Measurements from ENCODE around the gene RHAG.

The RHAG gene

GRCh38 chr6:49653942-49654341 is 17.3 kb upstream of the RHAG start:
- no peak overlapping the region for H3K9ac ChIP-seq (ENCODE audit: low read length)
- H3K27me3 ChIP-seq (ENCODE audit: control insufficient read depth, insufficient read depth, low read length), result no peaks in the 10 kb centered on the region
- no peaks in the 10 kb centered on the region for H3K4me1 ChIP-seq (ENCODE audit: control insufficient read depth, insufficient read depth, low read length)
- H3K9me3 ChIP-seq (ENCODE audit: control insufficient read depth, insufficient read depth, low read depth, low read length), result no peaks in the 10 kb centered on the region
- no peak overlapping the region for H3K4me3 ChIP-seq (ENCODE audit: low read depth, low read length)
- H3K36me3 ChIP-seq (ENCODE audit: control insufficient read depth, insufficient read depth, low read length), result no peaks in the 10 kb centered on the region
- H3K27ac ChIP-seq (ENCODE audit: low read depth, low read length), result no peak overlapping the region

GRCh38 chr6:49653438-49653837 is 16.8 kb upstream of the RHAG start:
- H3K27ac ChIP-seq (ENCODE audit: low read depth, low read length), result no peak overlapping the region
- H3K4me3 ChIP-seq (ENCODE audit: low read depth, low read length), result no peak overlapping the region
- no peaks in the 10 kb centered on the region for H3K27me3 ChIP-seq (ENCODE audit: control insufficient read depth, insufficient read depth, low read length)
- no peak overlapping the region for H3K9ac ChIP-seq (ENCODE audit: low read length)
- H3K4me1 ChIP-seq (ENCODE audit: control insufficient read depth, insufficient read depth, low read length), result no peaks in the 10 kb centered on the region
- no peaks in the 10 kb centered on the region for H3K36me3 ChIP-seq (ENCODE audit: control insufficient read depth, insufficient read depth, low read length)
- H3K9me3 ChIP-seq (ENCODE audit: control insufficient read depth, insufficient read depth, low read depth, low read length), result no peaks in the 10 kb centered on the region

- Histone ChIP-seq H3K9me3 (ENCODE audit: control insufficient read depth, insufficient read depth, low read depth, low read length) (no peaks in the 10 kb centered on the region), H3K4me3 (ENCODE audit: low read depth, low read length) (no peak overlapping the region), H3K27ac (ENCODE audit: low read depth, low read length) (no peak overlapping the region), H3K9ac (ENCODE audit: low read length) (no peak overlapping the region), H3K4me1 (ENCODE audit: control insufficient read depth, insufficient read depth, low read length) (no peaks in the 10 kb centered on the region), H3K27me3 (ENCODE audit: control insufficient read depth, insufficient read depth, low read length) (no peaks in the 10 kb centered on the region), H3K36me3 (ENCODE audit: control insufficient read depth, insufficient read depth, low read length) (no peaks in the 10 kb centered on the region)
Measured at GRCh38 chr6:49651239-49651638, 14.6 kb upstream of the RHAG start.

DNA sequence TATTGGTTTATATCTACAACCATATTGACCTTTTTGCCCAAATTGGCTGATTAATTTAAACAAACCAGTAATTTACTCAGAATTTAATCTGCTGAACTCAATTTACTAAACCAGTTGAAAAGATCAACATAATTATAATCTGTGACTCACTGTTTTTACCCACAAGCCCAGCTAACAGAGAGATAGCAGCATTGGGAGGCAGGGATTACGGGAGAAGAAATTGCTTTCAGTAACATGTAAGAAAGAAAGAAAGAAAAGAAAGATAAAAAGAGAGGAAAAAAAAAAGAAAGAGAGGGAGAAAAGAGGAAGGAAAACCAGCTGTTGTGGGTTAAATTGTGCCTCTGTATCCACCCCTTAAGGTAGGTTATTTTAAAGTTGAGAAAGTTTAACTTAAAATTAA is 13.3 kb upstream of the RHAG start:
- no peaks in the 10 kb centered on the region for H3K36me3 ChIP-seq (ENCODE audit: control insufficient read depth, insufficient read depth, low read length)

GRCh38 chr6:49648036-49648435 is 11.4 kb upstream of the RHAG start:
- Histone ChIP-seq H3K9me3 (ENCODE audit: control insufficient read depth, insufficient read depth, low read depth, low read length) (no peaks in the 10 kb centered on the region), H3K4me3 (ENCODE audit: low read depth, low read length) (no peak overlapping the region), H3K27ac (ENCODE audit: low read depth, low read length) (no peak overlapping the region), H3K4me1 (ENCODE audit: control insufficient read depth, insufficient read depth, low read length) (no peaks in the 10 kb centered on the region), H3K9ac (ENCODE audit: low read length) (no peak overlapping the region), H3K27me3 (ENCODE audit: control insufficient read depth, insufficient read depth, low read length) (no peaks in the 10 kb centered on the region), H3K36me3 (ENCODE audit: control insufficient read depth, insufficient read depth, low read length) (no peaks in the 10 kb centered on the region)

More for the DNA sequence above, 13.3 kb upstream of the RHAG start:
- no peaks in the 10 kb centered on the region for H3K9me3 ChIP-seq (ENCODE audit: control insufficient read depth, insufficient read depth, low read depth, low read length)
- H3K27ac ChIP-seq (ENCODE audit: low read depth, low read length), result no peak overlapping the region
- H3K9ac ChIP-seq (ENCODE audit: low read length), result no peak overlapping the region
- no peaks in the 10 kb centered on the region for H3K4me1 ChIP-seq (ENCODE audit: control insufficient read depth, insufficient read depth, low read length)
- no peak overlapping the region for H3K4me3 ChIP-seq (ENCODE audit: low read depth, low read length)
- H3K27me3 ChIP-seq (ENCODE audit: control insufficient read depth, insufficient read depth, low read length), result no peaks in the 10 kb centered on the region

GRCh38 chr6:49647476-49647875 is 10.8 kb upstream of the RHAG start:
- Histone ChIP-seq H3K27ac (ENCODE audit: low read depth, low read length) (no peak overlapping the region), H3K9ac (ENCODE audit: low read length) (no peak overlapping the region), H3K4me3 (ENCODE audit: low read depth, low read length) (no peak overlapping the region), H3K9me3 (ENCODE audit: control insufficient read depth, insufficient read depth, low read depth, low read length) (no peaks in the 10 kb centered on the region), H3K36me3 (ENCODE audit: control insufficient read depth, insufficient read depth, low read length) (no peaks in the 10 kb centered on the region), H3K4me1 (ENCODE audit: control insufficient read depth, insufficient read depth, low read length) (no peaks in the 10 kb centered on the region), H3K27me3 (ENCODE audit: control insufficient read depth, insufficient read depth, low read length) (no peaks in the 10 kb centered on the region)

DNA sequence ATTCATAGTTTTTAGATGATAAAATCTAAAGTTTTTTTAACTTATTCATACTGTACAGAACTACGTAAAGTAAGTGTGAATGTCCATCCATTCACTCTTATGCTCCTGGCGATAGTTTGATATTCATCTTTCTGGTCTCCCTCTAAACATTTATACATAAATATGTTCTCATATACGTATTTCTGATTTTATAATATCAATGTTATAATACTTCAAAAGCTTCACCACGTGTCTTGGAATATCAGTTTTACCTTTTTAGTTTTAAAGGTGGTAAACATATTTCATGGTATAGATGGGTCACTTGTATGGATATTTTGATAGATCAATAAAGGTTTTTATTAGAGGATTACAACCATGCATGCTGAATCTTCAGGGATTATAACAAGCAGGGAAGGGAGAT is 10.3 kb upstream of the RHAG start:
- Histone ChIP-seq H3K27me3 (ENCODE audit: control insufficient read depth, insufficient read depth, low read length) (no peaks in the 10 kb centered on the region), H3K4me3 (ENCODE audit: low read depth, low read length) (no peak overlapping the region), H3K9me3 (ENCODE audit: control insufficient read depth, insufficient read depth, low read depth, low read length) (no peaks in the 10 kb centered on the region), H3K4me1 (ENCODE audit: control insufficient read depth, insufficient read depth, low read length) (no peaks in the 10 kb centered on the region), H3K36me3 (ENCODE audit: control insufficient read depth, insufficient read depth, low read length) (no peaks in the 10 kb centered on the region), H3K9ac (ENCODE audit: low read length) (no peak overlapping the region), H3K27ac (ENCODE audit: low read depth, low read length) (no peak overlapping the region)

DNA sequence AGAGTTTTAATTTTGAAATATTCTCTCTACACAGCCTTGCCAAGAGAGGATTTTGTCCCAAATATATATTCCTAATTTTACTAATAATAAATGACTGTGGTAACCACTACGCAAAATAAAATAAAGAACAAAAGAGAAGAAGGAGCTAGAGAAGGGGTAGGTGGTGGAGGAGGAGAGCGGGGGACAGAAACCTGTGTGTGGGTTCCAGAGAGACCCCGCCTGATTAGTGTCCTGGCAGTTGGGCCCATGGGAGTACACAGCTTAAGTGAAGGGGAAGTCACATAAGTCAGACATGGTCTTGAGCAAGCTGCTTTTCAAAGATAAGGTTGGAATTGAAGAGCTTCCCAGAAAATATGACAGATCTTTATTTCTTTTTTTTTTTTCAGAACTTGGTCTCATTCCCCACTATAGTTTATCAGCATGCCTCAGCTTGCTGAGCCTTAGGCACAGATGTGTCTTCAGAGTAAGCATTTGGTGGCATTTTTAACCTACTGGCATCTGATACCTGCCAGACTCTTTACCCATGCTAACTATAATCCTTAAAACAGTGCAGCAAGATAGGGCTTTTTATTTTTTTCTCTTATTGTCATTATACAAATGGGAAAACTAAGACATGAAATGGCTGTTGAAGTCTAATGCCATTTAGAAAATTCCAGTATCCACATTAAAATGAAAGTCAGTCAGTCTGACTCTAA is 9.6 kb upstream of the RHAG start:
- no peak overlapping the region for H3K27ac ChIP-seq (ENCODE audit: low read depth, low read length)
- no peaks in the 10 kb centered on the region for H3K27me3 ChIP-seq (ENCODE audit: control insufficient read depth, insufficient read depth, low read length)
- H3K4me3 ChIP-seq (ENCODE audit: low read depth, low read length), result no peak overlapping the region
- no peak overlapping the region for H3K9ac ChIP-seq (ENCODE audit: low read length)
- no peaks in the 10 kb centered on the region for H3K36me3 ChIP-seq (ENCODE audit: control insufficient read depth, insufficient read depth, low read length)
- no peaks in the 10 kb centered on the region for H3K9me3 ChIP-seq (ENCODE audit: control insufficient read depth, insufficient read depth, low read depth, low read length)
- no peaks in the 10 kb centered on the region for H3K4me1 ChIP-seq (ENCODE audit: control insufficient read depth, insufficient read depth, low read length)

DNA sequence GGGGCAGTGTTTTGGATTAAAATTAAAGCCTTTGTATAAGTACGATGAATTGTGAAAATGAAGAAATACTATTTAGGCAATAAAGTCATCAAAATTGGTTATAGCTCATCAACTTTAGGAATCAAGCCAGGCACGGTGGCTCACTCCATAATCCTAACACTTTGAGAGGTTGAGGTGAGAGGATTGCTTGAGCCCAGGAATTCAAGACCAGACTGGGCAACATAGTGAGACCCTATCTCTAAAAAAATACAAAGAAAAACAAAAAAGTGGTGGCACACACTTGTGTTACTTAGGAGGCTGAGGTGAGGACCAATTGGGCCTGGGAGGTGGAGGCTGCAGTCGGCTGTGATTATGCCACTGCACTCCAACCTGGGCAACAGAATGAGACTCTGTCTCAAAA is 8.5 kb upstream of the RHAG start:
- H3K4me1 ChIP-seq (ENCODE audit: control insufficient read depth, insufficient read depth, low read length), result no peaks in the 10 kb centered on the region
- H3K4me3 ChIP-seq (ENCODE audit: low read depth, low read length), result no peak overlapping the region
- no peaks in the 10 kb centered on the region for H3K9me3 ChIP-seq (ENCODE audit: control insufficient read depth, insufficient read depth, low read depth, low read length)
- H3K36me3 ChIP-seq (ENCODE audit: control insufficient read depth, insufficient read depth, low read length), result no peaks in the 10 kb centered on the region
- H3K9ac ChIP-seq (ENCODE audit: low read length), result no peak overlapping the region
- H3K27me3 ChIP-seq (ENCODE audit: control insufficient read depth, insufficient read depth, low read length), result no peaks in the 10 kb centered on the region
- no peak overlapping the region for H3K27ac ChIP-seq (ENCODE audit: low read depth, low read length)

DNA sequence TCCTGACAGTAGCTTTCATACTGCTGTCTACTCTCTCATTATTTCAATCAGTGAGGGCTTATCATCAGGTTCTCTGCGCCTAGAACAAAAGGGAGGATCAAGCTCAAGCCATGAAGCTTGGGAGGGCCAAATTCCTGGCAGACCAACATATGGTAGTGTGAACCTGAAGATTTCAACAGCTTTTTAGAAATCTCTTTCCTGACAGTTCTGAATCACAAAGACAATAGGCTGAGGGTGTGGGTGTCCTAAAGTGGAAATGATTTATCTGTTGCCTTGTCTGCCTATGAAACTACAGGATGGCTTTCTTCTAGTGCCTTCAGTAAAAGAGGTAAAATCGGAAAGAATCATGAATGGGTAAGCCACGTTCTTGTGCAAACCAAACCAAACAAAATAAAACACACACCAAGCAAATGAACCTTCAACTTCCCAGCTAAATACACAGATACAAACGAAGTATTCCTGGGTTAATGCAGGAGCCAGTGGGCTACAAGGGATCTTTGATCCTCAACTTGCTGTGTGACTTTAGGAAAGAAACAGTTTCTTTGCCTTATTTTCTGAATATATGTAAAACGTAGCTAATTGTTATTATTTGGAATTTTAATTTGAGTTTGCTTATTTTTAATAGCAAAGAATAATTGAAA is 2.7 kb upstream of the RHAG start:
- Histone ChIP-seq H3K27ac (ENCODE audit: low read depth, low read length) (no peak overlapping the region), H3K9me3 (ENCODE audit: control insufficient read depth, insufficient read depth, low read depth, low read length) (no peaks in the 10 kb centered on the region), H3K36me3 (ENCODE audit: control insufficient read depth, insufficient read depth, low read length) (no peaks in the 10 kb centered on the region), H3K4me3 (ENCODE audit: low read depth, low read length) (no peak overlapping the region), H3K27me3 (ENCODE audit: control insufficient read depth, insufficient read depth, low read length) (no peaks in the 10 kb centered on the region), H3K4me1 (ENCODE audit: control insufficient read depth, insufficient read depth, low read length) (no peaks in the 10 kb centered on the region), H3K9ac (ENCODE audit: low read length) (no peak overlapping the region)

DNA sequence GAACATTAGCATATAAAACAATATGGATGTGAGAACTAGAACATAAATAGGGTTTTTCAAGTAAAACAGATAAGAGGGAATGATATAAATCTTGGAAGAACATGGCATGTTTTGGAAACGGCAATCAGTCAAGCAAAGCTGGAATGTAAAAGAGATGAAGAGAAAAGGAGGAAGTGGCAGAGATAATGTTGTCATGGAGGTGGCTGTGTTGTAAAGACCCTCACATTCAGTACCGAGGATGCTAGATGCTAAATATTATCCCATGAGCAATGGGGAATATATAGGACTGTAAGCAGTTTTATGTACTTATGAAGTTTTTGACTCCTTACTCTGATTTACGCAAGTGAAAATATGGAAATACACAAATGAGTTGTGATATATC is 702 bp upstream of the RHAG start:
- no peaks in the 10 kb centered on the region for H3K36me3 ChIP-seq (ENCODE audit: control insufficient read depth, insufficient read depth, low read length)

More for the DNA sequence above, 702 bp upstream of the RHAG start:
- no peaks in the 10 kb centered on the region for H3K9me3 ChIP-seq (ENCODE audit: control insufficient read depth, insufficient read depth, low read depth, low read length)
- H3K4me1 ChIP-seq (ENCODE audit: control insufficient read depth, insufficient read depth, low read length), result no peaks in the 10 kb centered on the region
- H3K27me3 ChIP-seq (ENCODE audit: control insufficient read depth, insufficient read depth, low read length), result no peaks in the 10 kb centered on the region
- H3K4me3 ChIP-seq (ENCODE audit: low read depth, low read length), result no peak overlapping the region
- H3K27ac ChIP-seq (ENCODE audit: low read depth, low read length), result no peak overlapping the region
- no peak overlapping the region for H3K9ac ChIP-seq (ENCODE audit: low read length)
